SK-N-DZ (cell line): Measurements from ENCODE around the gene TNC.

Source experiments
- DNase-seq: peaks from one replicate; pipeline ENCODE4 v3.0.0-alpha.2; 2015; ENCODE audit warnings: low spot score

Gene TNC

DNA sequence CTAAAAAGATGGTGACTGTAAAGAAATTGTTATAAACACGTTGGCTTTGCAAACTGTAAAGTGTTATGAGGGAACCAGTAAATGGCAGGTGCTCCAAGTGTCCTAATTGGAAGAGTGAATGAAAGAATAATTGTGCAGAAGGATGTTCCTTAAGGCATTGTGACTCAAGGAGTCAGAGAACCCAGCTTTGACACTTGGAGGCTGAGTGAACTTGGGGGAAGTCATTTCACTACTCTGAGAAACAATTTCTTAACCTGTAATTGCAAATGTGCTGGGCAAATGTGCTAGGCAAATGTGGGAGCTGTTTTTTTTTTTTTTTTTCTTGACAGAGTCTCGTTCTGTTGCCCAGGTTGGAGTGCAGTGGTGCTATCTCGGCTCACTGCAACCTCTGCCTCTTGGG is 103.5 kb downstream of the TNC start:
- no peak for DNase-seq

GRCh38 chr9:115013998-115014397 is 104.0 kb downstream of the TNC start:
- DNase-seq, result peak; percentile 59

DNA sequence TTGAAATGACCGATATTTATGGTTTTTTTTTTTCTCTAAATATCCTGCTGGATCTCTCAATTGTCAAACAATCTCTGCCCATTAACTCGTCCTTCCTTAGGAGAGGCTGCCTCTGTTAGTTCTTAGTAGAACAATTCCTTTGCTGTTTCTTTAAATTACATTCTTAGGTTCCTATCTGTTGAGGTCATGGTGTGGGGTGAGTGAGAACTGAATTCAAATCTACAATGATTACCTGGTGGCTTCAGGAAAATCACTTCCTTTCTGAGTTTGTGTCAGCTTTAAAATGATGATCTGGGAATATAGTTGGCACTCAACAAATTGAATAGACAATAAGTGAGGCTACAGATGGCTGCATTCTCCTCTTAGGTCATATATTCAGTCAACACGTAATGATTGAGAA is 105.5 kb downstream of the TNC start:
- no peak for DNase-seq

GRCh38 chr9:115010874-115011273 is 107.1 kb downstream of the TNC start:
- DNase-seq, result no peak

DNA sequence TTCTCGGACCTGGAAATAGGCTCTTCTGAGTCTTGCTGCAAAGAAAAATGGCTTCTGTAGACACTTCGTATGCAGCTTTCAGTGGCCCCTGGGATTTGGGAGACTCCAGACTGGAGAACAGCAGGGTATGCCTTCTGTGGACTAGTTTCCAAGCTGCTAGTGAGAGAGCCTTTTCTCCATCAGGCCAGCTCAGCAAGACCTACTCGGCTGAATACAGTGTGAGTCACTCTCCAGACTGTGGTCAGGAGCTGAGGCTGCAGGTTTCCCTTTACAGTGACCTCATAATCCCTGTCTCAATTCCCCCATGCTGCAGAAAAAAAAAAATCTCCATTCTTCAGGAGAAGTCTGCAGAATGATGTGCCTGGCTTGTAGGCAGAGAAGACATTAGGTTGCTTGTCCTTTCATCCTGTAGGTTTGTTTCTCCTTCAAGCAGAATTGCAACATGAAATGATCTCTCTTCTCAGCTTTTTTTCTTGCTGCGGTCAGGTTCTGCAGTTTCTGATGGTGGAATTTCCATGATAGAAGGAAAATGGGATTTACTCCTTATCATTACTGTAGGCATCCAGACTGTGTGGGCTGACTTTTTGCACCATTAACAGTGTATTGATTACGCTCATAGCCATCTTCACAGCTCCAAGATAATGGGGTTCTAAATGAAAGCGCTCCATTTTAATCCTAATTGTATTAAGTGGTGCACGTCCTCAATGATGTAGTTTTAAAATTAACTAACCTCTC is 109.3 kb downstream of the TNC start:
- DNase-seq, result no peak

- DNase-seq, result no peak
Observed at GRCh38 chr9:115006660-115007059, 111.3 kb downstream of the TNC start.

- peak; percentile 48 for DNase-seq
Observed at GRCh38 chr9:115005322-115005721, 112.6 kb downstream of the TNC start.

- no peak for DNase-seq
Observed at GRCh38 chr9:115004545-115004944, 113.4 kb downstream of the TNC start.

DNA sequence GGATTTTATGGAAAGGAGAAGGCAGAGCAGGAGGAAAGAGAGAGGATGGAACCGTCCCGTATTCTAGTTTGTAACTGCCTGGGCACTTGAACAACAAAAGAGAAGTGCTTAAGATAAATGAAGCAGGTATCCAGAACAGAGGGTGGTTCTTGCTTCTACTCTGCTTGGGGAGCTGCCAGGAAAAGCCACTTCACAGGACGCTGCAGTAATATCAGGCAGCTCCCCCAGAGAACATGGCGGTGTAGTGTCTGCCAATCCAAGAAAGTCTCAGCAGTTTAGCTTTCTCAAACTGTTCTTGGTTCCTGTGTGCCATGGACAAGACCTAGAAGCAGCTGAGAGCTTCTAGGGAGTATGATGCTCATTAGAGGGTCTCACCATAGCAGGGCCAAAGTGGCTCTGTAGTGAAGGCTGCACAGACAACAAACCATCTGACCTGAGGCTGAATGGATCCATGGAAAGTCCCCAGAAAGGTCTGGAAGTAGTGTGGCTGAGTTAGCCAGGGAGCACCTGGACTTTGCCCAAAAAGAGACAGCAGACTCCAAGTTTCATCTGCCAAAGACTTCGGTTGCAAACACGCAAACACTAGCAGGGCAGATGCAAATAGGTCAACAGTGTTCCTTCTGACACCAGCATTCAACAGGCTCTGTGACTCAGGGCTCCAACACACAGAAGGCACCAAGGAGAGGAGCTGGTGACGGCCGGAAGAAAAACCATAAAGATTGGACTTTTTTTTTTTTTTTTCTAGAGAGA is 115.4 kb downstream of the TNC start:
- DNase-seq, result no peak

DNA sequence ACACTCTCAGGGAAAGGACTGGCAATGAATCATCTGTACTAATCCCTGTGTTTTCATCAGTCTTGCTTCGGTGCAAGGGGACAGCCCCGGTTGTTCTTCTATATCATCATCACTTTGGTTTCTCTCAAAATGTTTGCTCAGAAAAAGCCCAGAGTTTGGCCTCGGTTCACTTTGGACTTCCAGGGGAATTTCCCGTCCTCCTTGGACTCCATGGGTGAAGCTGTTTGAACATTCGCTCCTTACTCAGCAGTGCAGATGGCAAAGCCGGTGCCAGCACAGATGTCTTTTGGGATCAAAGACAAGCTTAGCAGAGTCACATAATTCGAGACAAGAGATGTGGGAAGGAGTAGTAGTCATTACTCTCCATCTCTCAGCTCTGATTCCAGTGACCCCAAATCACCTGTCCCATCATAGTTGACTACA is 117.7 kb downstream of the TNC start:
- DNase-seq, result no peak

DNA sequence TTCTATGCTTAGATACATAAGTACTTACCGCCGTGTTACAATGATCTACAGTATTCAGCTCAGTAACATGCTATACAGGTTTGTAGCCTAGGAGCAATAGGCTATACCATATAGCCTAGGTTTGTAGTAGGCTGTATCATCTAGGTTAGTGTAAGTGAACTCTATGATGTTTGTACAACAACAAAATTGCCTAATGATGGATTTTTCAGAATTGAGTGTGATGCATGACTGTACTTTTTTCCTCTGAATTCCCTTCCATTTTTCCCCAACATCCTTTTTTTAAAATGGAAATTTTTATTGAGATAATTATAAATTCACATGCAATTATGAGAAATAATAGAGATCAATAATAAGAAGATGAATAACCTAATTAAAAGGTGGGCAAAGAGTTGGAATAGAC is 119.6 kb downstream of the TNC start:
- DNase-seq, result no peak

DNA sequence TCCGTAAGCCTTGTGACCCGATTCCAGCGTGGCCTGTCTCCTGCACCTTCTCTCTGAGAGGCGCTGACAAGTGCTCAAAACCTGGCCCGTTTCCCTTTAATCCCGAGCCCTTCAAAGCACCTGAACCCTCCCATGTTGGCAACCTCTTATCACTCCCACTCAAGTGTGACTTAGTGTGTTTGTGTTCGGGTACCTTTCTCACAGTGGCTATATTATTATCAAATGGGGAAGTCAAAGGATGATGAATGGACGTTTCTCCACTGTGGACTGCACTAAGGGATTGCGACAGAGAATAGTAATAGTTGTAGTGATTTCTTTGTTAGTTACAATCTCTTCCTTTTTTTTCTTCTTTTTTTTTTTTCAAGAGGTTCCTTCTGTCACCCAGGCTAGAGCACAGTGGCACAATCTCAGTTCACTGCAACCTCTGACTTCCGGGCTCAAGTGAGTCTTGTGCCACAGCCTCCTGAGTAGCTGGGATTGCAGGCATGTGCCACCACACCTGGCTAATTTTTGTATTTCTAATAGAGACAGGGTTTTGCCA is 122.2 kb downstream of the TNC start:
- no peak for DNase-seq

GRCh38 chr9:114994768-114995167 is 123.2 kb downstream of the TNC start:
- no peak for DNase-seq

DNA sequence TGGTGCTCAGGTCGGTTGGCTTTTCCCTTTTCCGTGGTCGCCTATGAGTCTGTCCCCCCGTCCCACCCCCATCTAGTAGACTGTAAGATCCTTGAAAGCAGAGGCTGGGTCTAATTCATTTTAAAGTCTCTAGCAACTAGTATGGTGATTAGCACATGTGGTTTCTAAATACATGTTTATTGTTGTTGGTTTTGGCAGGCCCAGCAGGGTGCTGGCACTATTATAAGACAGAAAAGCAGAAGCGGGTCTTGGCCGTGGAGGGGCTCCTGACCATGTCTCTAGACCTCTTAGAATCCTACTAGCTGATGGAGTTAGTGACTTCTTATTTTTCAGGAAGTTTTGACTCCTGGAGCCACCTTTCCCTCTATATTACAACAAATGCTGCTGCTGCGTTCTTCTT is 126.1 kb downstream of the TNC start:
- DNase-seq, result no peak

GRCh38 chr9:114990901-114991300 is 127.1 kb downstream of the TNC start:
- DNase-seq, result no peak

GRCh38 chr9:114989600-114990410 is 128.2 kb downstream of the TNC start:
- DNase-seq, result no peak

- DNase-seq, result no peak
Observed at GRCh38 chr9:114988962-114989599, 128.9 kb downstream of the TNC start.

GRCh38 chr9:114987116-114987515 is 130.8 kb downstream of the TNC start:
- no peak for DNase-seq

GRCh38 chr9:114985959-114986501 is 131.9 kb downstream of the TNC start:
- DNase-seq, result no peak

DNA sequence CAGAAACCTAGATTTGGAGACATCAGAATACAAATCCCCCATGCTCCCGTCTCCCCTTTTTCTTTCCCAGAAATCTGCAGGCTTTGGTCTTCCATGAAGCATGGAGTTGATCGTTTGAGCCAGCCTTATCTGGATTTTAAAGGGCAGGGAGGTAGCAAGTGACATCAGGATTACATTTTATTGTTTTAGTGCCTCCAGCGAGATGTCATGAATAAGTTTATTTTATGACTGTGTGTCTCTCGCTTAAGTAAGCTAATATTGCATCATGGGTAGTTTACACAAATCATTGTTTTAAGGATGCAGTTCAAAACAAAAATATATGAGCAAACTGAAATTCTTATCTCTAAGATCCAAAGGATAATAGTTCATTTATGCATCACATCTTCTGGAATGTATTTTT is 136.9 kb downstream of the TNC start:
- no peak for DNase-seq

DNA sequence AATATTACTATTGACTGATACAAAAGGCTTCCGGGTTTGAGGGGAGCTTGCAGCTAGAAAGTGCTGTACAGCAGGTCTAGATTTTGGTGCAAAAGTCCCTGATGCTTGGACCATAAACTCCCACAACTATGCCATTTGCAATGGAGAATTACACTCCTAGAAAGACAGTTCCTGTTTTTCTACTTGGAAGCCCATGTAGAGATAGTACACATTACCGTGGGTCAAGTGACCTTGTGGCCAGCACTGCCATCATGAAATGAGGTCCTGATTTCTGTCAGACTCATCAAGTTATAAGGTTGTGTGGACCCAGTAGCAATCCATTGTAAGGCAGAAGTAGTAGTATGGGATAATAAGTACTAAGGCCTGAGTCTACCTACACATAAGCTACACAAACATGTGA is 144.7 kb downstream of the TNC start:
- DNase-seq, result no peak
